WTC11 (cell line): ENCODE measurements around the gene TPD52L2.

Source experiments
- NR2C2 ChIP-seq: sonication (generic); formaldehyde crosslinking; IDR thresholded peaks from 2 replicates; pipeline ENCODE4 v1.8.0; 2022; ENCODE audit warnings: mild to moderate bottlenecking, missing genetic modification reagents
- TEAD4 ChIP-seq: sonication (generic); formaldehyde crosslinking; IDR thresholded peaks from 2 replicates; pipeline ENCODE4 v1.8.0; 2022; ENCODE audit warnings: mild to moderate bottlenecking, missing genetic modification reagents

DNA sequence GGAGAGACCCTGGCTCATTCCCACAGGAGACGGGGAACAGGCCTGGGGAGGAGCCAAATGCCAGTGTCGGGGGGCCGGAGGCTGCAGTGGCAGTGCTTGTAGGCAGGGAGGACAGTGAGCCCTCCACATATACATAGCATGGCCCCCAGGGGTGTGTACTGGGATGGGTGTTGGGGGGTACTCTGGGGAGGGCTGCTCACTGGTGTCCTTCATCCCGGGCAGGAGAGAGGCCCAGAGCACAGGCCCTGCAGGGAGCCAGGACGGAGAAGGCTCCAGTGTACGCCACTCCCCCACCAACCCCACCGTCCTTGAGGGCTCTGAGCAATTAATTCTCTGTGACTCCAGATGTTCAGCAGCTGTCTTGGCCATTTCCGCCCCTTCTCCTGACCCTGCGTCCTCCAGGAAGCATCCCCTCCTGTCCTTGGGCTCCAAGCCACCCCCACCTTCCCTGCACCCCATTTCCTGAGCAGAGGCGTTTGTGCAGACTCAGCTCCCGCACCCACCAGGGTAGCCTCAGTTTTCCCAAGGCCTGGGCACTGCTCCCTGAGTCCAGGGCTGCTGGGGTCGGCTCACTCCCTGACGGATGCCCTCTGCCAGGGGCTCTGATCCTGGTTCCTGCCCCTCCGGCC is 7.2 kb upstream of the TPD52L2 start:
- TF ChIP-seq NR2C2 (CRISPR knock-in tag) (no peak), TEAD4 (no peak)
